HEK293 (cell line): ENCODE measurements around the gene DUSP3.

ENCODE experiments used
- CTCF ChIA-PET: fragments of 350-600 bp; formaldehyde crosslinking; extraction: SDS; loops from one replicate; lab custom pipeline; 2021; ENCODE audit warnings: antibody characterized with exemption; lab: Yijun Ruan, JAX
- POLR2A ChIA-PET: fragments of 300-600 bp; formaldehyde crosslinking; extraction: SDS; loops from one replicate; lab custom pipeline; 2020; ENCODE audit warnings: antibody characterized with exemption, inconsistent platforms; lab: Yijun Ruan, JAX
- H3K27ac ChIP-seq: fragments of 200-500 bp; sonication (Bioruptor generic); 2 replicates; pipeline ENCODE4 v1.5.1; 2014; ENCODE audit warnings: low read depth, low read length, control low read depth, inconsistent platforms; ENCODE audit errors: extremely low read depth
- H3K36me3 ChIP-seq, 2 experiments: fragments of 200-500 bp in 1 of 2; sonication (Bioruptor generic) in 1 of 2; 1 replicate in 1 of 2; 2 replicates in 1 of 2; pipeline ENCODE4 v1.5.1; 2014 to 2017; ENCODE audit warnings: inconsistent platforms in 2 of 2, low read length in 2 of 2; ENCODE audit not compliant: control insufficient read depth in 2 of 2, insufficient read depth in 1 of 2
- H3K4me1 ChIP-seq: fragments of 200-500 bp; sonication (Bioruptor generic); 2 replicates; pipeline ENCODE4 v1.5.1; 2014; ENCODE audit warnings: mild to moderate bottlenecking, low read length, inconsistent platforms; ENCODE audit not compliant: control insufficient read depth, insufficient read depth
- H3K4me3 ChIP-seq: 2 replicates; pipeline ENCODE4 v1.5.1; 2011; ENCODE audit warnings: low read depth, mild to moderate bottlenecking, control low read depth, low read length, moderate library complexity
- H3K9me3 ChIP-seq: fragments of 200-500 bp; sonication (Bioruptor generic); 2 replicates; pipeline ENCODE4 v1.5.1; 2014; ENCODE audit warnings: low read depth, low read length, inconsistent platforms; ENCODE audit not compliant: control insufficient read depth, insufficient read depth
- HOXC10 ChIP-seq: sonication (generic); formaldehyde crosslinking; IDR thresholded peaks from 2 replicates; pipeline ENCODE4 v1.8.1; 2023; ENCODE audit warnings: mild to moderate bottlenecking, missing genetic modification reagents
- KLF1 ChIP-seq: fragments of 450-650 bp; formaldehyde crosslinking; IDR thresholded peaks from 2 replicates; pipeline ENCODE4 v1.5.1; 2016; ENCODE audit warnings: missing biosample characterization, missing genetic modification characterization
- KLF10 ChIP-seq: fragments of 450-650 bp; IDR thresholded peaks from 2 replicates; pipeline ENCODE4 v1.5.1; 2018; ENCODE audit warnings: missing biosample characterization, mild to moderate bottlenecking, missing genetic modification characterization
- OVOL3 ChIP-seq: fragments of 450-650 bp; formaldehyde crosslinking; IDR thresholded peaks from 2 replicates; pipeline ENCODE4 v1.5.1; 2016; ENCODE audit warnings: missing biosample characterization, missing genetic modification characterization
- REPIN1 ChIP-seq: fragments of 450-650 bp; formaldehyde crosslinking; IDR thresholded peaks from 2 replicates; pipeline ENCODE4 v1.5.1; 2017; ENCODE audit warnings: missing biosample characterization, missing genetic modification characterization, low read depth
- SCRT2 ChIP-seq: fragments of 450-650 bp; formaldehyde crosslinking; IDR thresholded peaks from 2 replicates; pipeline ENCODE4 v1.5.1; 2016; ENCODE audit warnings: missing biosample characterization, missing genetic modification characterization
- TRIM28 ChIP-seq: IDR thresholded peaks from 2 replicates; pipeline ENCODE4 v1.6.1; 2011; ENCODE audit warnings: low read length, control low read depth, borderline replicate concordance
- YY1 ChIP-seq: fragments of 450-650 bp; formaldehyde crosslinking; IDR thresholded peaks from 2 replicates; pipeline ENCODE4 v1.5.1; 2018; ENCODE audit warnings: missing biosample characterization, missing genetic modification characterization
- YY2 ChIP-seq: fragments of 450-650 bp; formaldehyde crosslinking; IDR thresholded peaks from 2 replicates; pipeline ENCODE4 v1.5.1; 2016; ENCODE audit warnings: missing biosample characterization, missing genetic modification characterization
- ZEB2 ChIP-seq: fragments of 450-650 bp; formaldehyde crosslinking; IDR thresholded peaks from 2 replicates; pipeline ENCODE4 v1.5.1; 2016; ENCODE audit warnings: missing biosample characterization, missing genetic modification characterization
- ZFP37 ChIP-seq: fragments of 450-650 bp; formaldehyde crosslinking; IDR thresholded peaks from 2 replicates; pipeline ENCODE4 v1.5.1; 2016; ENCODE audit warnings: missing biosample characterization, missing genetic modification characterization
- ZNF223 ChIP-seq: fragments of 450-650 bp; formaldehyde crosslinking; IDR thresholded peaks from 2 replicates; pipeline ENCODE4 v1.5.1; 2016; ENCODE audit warnings: missing biosample characterization, missing genetic modification characterization
- ZNF239 ChIP-seq: fragments of 450-650 bp; formaldehyde crosslinking; IDR thresholded peaks from 2 replicates; pipeline ENCODE4 v1.5.1; 2016; ENCODE audit warnings: missing biosample characterization, missing genetic modification characterization
- ZNF354C ChIP-seq: fragments of 450-650 bp; formaldehyde crosslinking; IDR thresholded peaks from 2 replicates; pipeline ENCODE4 v1.5.1; 2016; ENCODE audit warnings: missing biosample characterization, missing genetic modification characterization, low read depth, borderline replicate concordance
- ZNF416 ChIP-seq: fragments of 450-650 bp; formaldehyde crosslinking; IDR thresholded peaks from 2 replicates; pipeline ENCODE4 v1.5.1; 2016; ENCODE audit warnings: missing biosample characterization, missing genetic modification characterization
- ZNF433 ChIP-seq: fragments of 450-650 bp; formaldehyde crosslinking; IDR thresholded peaks from 2 replicates; pipeline ENCODE4 v1.5.1; 2016; ENCODE audit warnings: missing biosample characterization, missing genetic modification characterization, low read depth
- ZNF654 ChIP-seq: fragments of 450-650 bp; formaldehyde crosslinking; IDR thresholded peaks from 2 replicates; pipeline ENCODE4 v1.5.1; 2016; ENCODE audit warnings: low read depth, missing biosample characterization, missing genetic modification characterization
- ZNF670 ChIP-seq: fragments of 450-650 bp; formaldehyde crosslinking; IDR thresholded peaks from 2 replicates; pipeline ENCODE4 v1.5.1; 2016; ENCODE audit warnings: missing biosample characterization, missing genetic modification characterization, low read depth
- ZNF785 ChIP-seq: fragments of 450-650 bp; formaldehyde crosslinking; IDR thresholded peaks from 2 replicates; pipeline ENCODE4 v1.5.1; 2016; ENCODE audit warnings: missing biosample characterization, missing genetic modification characterization
- ZNF837 ChIP-seq: fragments of 450-650 bp; formaldehyde crosslinking; IDR thresholded peaks from 2 replicates; pipeline ENCODE4 v1.5.1; 2016; ENCODE audit warnings: missing biosample characterization, missing genetic modification characterization
- ZSCAN16 ChIP-seq: fragments of 450-650 bp; formaldehyde crosslinking; IDR thresholded peaks from 2 replicates; pipeline ENCODE4 v1.5.1; 2016; ENCODE audit warnings: missing biosample characterization, missing genetic modification characterization
- TF ChIP-seq, protein P1 (sequence below): fragments of 450-650 bp; IDR thresholded peaks from 2 replicates; pipeline ENCODE4 v1.5.1; 2018; ENCODE audit warnings: missing biosample characterization, mild to moderate bottlenecking, missing genetic modification characterization
- TF ChIP-seq, protein P2 (sequence below): fragments of 450-650 bp; formaldehyde crosslinking; IDR thresholded peaks from 2 replicates; pipeline ENCODE4 v1.5.1; 2016; ENCODE audit warnings: missing biosample characterization, missing genetic modification characterization
- TF ChIP-seq, protein P3 (sequence below): fragments of 450-650 bp; formaldehyde crosslinking; IDR thresholded peaks from 2 replicates; pipeline ENCODE4 v1.5.1; 2016; ENCODE audit warnings: missing biosample characterization, missing genetic modification characterization

DUSP3 gene

DNA sequence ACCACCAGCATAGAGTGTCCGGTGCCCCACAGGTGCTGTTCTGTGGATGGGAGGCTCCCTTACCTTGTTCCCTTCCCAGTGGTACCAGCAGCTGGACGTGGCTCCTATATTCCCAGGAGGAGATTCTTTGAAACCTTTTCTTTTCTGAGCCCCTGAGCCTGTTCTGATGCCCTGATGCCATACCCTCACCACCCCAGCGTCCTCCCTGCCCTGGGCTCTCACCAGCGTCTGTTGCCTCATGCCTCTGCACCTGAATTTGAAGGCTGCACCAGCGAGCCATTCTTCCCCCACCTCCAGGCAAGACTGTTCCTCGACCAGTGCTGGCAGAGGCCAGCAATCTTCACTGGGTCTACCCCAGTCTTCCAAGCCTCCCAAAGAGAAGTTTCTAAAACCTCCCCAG, 20.7 kb downstream of the DUSP3 start:
- CTCF ChIA-PET = interaction anchor here (0.8 to 6.9 kb wide), 10 partner anchors 7 to 181 kb away, joined by 3 to 132 read pairs (median 16); partner anchors contain the start of gene CFAP97D1
- Histone ChIP-seq H3K4me3 (no peak overlapping the region), H3K27ac (no peak overlapping the region), H3K9me3 (no peaks in the 10 kb centered on the region), H3K4me1 (peaks cover 5% of the 10 kb centered on the region; the same call in 1 of the 2 replicates), H3K36me3 (no peaks in the 10 kb centered on the region)
- POLR2A ChIA-PET = interaction anchor here (2.1 kb wide), 1 partner anchor 61 kb away, joined by 5 read pairs; no protein-coding TSS in a partner anchor
- TF ChIP-seq ZNF223 (tag by site-specific recombination) = no peak
- TF ChIP-seq ZNF670 = no peak
- no peak for TF ChIP-seq ZNF416 (tag by site-specific recombination)
- no peak for TF ChIP-seq ZNF239 (tag by site-specific recombination)
- no peak for TF ChIP-seq TRIM28
- TF ChIP-seq KLF10 = no peak
- no peak for TF ChIP-seq ZNF654
- no peak for TF ChIP-seq ZNF354C (tag by site-specific recombination)
- no peak for TF ChIP-seq ZFP37
- no peak for TF ChIP-seq YY2 (tag by site-specific recombination)
- TF ChIP-seq, protein P1, sequence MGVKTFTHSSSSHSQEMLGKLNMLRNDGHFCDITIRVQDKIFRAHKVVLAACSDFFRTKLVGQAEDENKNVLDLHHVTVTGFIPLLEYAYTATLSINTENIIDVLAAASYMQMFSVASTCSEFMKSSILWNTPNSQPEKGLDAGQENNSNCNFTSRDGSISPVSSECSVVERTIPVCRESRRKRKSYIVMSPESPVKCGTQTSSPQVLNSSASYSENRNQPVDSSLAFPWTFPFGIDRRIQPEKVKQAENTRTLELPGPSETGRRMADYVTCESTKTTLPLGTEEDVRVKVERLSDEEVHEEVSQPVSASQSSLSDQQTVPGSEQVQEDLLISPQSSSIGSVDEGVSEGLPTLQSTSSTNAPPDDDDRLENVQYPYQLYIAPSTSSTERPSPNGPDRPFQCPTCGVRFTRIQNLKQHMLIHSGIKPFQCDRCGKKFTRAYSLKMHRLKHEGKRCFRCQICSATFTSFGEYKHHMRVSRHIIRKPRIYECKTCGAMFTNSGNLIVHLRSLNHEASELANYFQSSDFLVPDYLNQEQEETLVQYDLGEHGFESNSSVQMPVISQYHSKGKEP (tag by site-specific recombination) = no peak
- no peak for TF ChIP-seq YY1 (tag by site-specific recombination)
- TF ChIP-seq, protein P2, sequence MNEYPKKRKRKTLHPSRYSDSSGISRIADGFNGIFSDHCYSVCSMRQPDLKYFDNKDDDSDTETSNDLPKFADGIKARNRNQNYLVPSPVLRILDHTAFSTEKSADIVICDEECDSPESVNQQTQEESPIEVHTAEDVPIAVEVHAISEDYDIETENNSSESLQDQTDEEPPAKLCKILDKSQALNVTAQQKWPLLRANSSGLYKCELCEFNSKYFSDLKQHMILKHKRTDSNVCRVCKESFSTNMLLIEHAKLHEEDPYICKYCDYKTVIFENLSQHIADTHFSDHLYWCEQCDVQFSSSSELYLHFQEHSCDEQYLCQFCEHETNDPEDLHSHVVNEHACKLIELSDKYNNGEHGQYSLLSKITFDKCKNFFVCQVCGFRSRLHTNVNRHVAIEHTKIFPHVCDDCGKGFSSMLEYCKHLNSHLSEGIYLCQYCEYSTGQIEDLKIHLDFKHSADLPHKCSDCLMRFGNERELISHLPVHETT (tag by site-specific recombination) = no peak

DNA sequence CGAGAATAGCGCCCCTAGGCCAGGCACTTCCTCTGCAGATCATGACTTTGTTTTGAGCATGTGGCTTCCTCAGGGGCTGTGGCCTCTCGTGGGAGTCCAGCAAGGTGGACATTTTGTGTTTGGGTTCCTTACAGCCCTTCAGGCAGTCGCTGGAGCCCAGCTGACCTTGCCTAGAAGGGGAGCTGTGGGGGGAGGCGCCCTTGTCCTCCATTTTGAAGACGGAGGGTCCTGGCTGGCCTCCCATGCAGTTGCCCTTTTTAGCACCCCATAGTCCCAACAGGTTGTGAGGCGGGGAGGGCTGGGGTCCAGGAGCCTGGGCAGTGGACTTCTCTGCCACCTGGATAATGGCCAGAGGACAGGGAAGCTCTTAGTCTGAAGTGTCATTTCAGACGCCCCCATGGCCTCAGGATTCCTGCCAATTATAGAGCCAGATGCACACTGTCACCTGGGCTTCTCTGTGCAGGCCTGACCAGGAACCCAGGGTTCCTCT, 21.6 kb downstream of the DUSP3 start:
- POLR2A ChIA-PET = interaction anchor here (2.1 kb wide), 1 partner anchor 60 kb away, joined by 5 read pairs; no protein-coding TSS in a partner anchor
- CTCF ChIA-PET = interaction anchor here (0.6 to 6.9 kb wide), 5 partner anchors 10 to 181 kb away, joined by 3 to 132 read pairs (median 3); no protein-coding TSS in a partner anchor
- no peak overlapping the region for H3K4me3 ChIP-seq
- TF ChIP-seq ZEB2 (tag by site-specific recombination) (no peak), ZNF654 (no peak), ZNF785 (tag by site-specific recombination) (no peak), HOXC10 (CRISPR knock-in tag) (no peak), ZSCAN16 (tag by site-specific recombination) (no peak), SCRT2 (tag by site-specific recombination) (no peak), OVOL3 (tag by site-specific recombination) (no peak), ZNF433 (tag by site-specific recombination) (no peak), REPIN1 (no peak), ZNF837 (no peak), KLF1 (tag by site-specific recombination) (no peak)
- TF ChIP-seq, protein P3, sequence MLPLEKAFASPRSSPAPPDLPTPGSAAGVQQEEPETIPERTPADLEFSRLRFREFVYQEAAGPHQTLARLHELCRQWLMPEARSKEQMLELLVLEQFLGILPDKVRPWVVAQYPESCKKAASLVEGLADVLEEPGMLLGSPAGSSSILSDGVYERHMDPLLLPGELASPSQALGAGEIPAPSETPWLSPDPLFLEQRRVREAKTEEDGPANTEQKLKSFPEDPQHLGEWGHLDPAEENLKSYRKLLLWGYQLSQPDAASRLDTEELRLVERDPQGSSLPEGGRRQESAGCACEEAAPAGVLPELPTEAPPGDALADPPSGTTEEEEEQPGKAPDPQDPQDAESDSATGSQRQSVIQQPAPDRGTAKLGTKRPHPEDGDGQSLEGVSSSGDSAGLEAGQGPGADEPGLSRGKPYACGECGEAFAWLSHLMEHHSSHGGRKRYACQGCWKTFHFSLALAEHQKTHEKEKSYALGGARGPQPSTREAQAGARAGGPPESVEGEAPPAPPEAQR (tag by site-specific recombination) = no peak
- H3K9me3 ChIP-seq = no peaks in the 10 kb centered on the region
- peaks cover 5% of the 10 kb centered on the region; the same call in 1 of the 2 replicates for H3K4me1 ChIP-seq
- H3K36me3 ChIP-seq = no peaks in the 10 kb centered on the region
- H3K27ac ChIP-seq = no peak overlapping the region
